Occipital lobe (tissue), 2 donors: ENCODE results near the gene IL1RL1. TPM values are rescaled to one million over a fixed set of nuclear protein-coding genes. Genes with fewer than 3 reads are reported as not detected.

ENCODE experiments used
- DNase-seq: peaks from one replicate; lab custom pipeline; 2025; lab: John Stamatoyannopoulos, UW
- total RNA-seq: library from RNA; depleted of rRNA; stranded (reverse); fragments of >200 nt; gene quantifications from one replicate; pipeline ENCODE4 v1.2.3, GENCODE V29; 2014

IL1RL1 gene
- total RNA-seq, 1 donor from 2014 or later: not detected

GRCh38 chr2:102335871-102336366, 24.6 kb downstream of the IL1RL1 start:
- DNase-seq: no peak

GRCh38 chr2:102336502-102336945, 25.2 kb downstream of the IL1RL1 start:
- DNase-seq: no peak

- no peak for DNase-seq
Measured at GRCh38 chr2:102337012-102337411, 25.6 kb downstream of the IL1RL1 start.

- no peak for DNase-seq
Measured at GRCh38 chr2:102337481-102338386, 26.4 kb downstream of the IL1RL1 start.

GRCh38 chr2:102340778-102341177, 29.4 kb downstream of the IL1RL1 start:
- DNase-seq: no peak

- DNase-seq: no peak
Measured at GRCh38 chr2:102342888-102343287, 31.5 kb downstream of the IL1RL1 start.

- DNase-seq: no peak
Measured at GRCh38 chr2:102344397-102344796, 33.0 kb downstream of the IL1RL1 start.

GRCh38 chr2:102345329-102345920, 34.1 kb downstream of the IL1RL1 start:
- DNase-seq: no peak

GRCh38 chr2:102346381-102347130, 35.2 kb downstream of the IL1RL1 start:
- DNase-seq: no peak

GRCh38 chr2:102350137-102350793, 38.9 kb downstream of the IL1RL1 start:
- DNase-seq: no peak

- DNase-seq: peak; percentile 18
Measured at GRCh38 chr2:102355526-102356380, 44.4 kb downstream of the IL1RL1 start, which contains the start of gene IL18R1. IL18R1 (plus strand) TSS chr2:102355796; CDS start chr2:102362661, 6,865 bp downstream.

- no peak for DNase-seq
Measured at GRCh38 chr2:102356381-102356712, 45.0 kb downstream of the IL1RL1 start.

- no peak for DNase-seq
Measured at GRCh38 chr2:102356741-102357140, 45.4 kb downstream of the IL1RL1 start.

- DNase-seq: no peak
Measured at GRCh38 chr2:102357937-102358336, 46.6 kb downstream of the IL1RL1 start.

GRCh38 chr2:102358496-102358895, 47.1 kb downstream of the IL1RL1 start:
- DNase-seq: no peak

GRCh38 chr2:102359527-102359926, 48.2 kb downstream of the IL1RL1 start:
- no peak for DNase-seq

- DNase-seq: no peak
Measured at GRCh38 chr2:102361632-102362241, 50.4 kb downstream of the IL1RL1 start.

GRCh38 chr2:102365763-102366162, 54.4 kb downstream of the IL1RL1 start:
- no peak for DNase-seq

GRCh38 chr2:102366406-102367112, 55.2 kb downstream of the IL1RL1 start:
- DNase-seq: no peak
